ENCODE measurements around the gene ZC2HC1B.

The ZC2HC1B gene

DNA sequence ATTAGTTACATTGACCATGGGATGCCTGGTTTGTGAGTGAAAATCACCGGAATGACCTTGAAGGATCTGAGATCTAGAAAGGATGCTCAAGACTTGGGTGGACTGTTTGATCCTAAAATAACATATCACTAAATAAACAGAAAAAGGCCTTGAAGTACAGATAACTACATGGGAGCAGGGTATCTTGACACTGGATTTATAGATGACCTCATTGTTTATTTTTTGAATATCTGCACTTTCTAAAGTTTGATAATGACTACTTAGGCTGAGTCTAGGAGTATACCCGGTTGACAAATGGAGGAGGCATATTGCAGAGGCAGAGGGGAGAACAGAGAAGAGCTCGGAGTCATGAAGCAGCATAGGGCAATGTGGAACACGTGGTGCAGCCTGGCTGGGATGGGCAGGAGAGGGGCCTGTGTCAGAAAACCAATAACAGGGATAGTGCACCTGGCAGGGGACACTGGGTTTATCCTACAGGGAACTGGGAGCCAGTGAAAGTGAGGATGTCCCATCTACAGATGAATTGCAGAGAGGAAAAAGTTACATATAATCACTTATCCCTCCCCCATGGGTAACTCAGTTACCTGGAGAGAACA is 93.5 kb downstream of the ZC2HC1B start:
- FAIRE-seq (no peak), DNase-seq (ENCODE audit: insufficient read length, low spot score) (no peak)
- TF ChIP-seq, protein P1, sequence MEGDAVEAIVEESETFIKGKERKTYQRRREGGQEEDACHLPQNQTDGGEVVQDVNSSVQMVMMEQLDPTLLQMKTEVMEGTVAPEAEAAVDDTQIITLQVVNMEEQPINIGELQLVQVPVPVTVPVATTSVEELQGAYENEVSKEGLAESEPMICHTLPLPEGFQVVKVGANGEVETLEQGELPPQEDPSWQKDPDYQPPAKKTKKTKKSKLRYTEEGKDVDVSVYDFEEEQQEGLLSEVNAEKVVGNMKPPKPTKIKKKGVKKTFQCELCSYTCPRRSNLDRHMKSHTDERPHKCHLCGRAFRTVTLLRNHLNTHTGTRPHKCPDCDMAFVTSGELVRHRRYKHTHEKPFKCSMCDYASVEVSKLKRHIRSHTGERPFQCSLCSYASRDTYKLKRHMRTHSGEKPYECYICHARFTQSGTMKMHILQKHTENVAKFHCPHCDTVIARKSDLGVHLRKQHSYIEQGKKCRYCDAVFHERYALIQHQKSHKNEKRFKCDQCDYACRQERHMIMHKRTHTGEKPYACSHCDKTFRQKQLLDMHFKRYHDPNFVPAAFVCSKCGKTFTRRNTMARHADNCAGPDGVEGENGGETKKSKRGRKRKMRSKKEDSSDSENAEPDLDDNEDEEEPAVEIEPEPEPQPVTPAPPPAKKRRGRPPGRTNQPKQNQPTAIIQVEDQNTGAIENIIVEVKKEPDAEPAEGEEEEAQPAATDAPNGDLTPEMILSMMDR (IDR thresholded peaks at IDR 0.05; ENCODE audit: insufficient read depth, missing control alignments), result no peak

DNA sequence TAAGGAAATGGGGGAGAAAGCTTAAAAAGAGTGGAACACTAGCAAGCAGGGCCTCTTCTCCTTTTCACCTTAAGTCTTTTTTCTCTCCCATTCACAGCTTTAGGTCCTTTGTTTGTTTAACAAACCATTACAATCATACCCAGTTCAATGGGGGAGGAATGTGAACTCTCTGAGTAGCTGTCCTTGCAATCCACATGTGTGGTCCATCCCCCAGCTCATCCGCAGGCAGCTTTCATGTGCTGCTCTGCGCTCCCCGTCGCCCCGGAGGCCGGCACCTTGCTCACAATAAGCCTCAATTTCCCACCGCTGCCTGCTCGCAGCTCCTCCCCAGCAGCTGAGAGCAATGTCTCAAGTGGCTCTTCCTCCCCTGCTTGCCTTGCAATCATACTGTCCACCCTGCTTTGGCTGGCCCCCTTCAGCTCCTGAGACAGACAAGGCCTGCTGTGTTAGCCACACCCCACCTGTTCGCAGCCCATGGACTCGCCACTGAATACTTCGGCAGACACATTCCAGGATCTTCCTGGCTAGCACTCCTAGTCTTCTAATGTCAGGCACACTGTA is 94.6 kb downstream of the ZC2HC1B start:
- TF ChIP-seq, protein P1 (IDR thresholded peaks at IDR 0.05; ENCODE audit: insufficient read depth, missing control alignments), result no peak
- FAIRE-seq (no peak), DNase-seq (ENCODE audit: insufficient read length, low spot score) (no peak)

DNA sequence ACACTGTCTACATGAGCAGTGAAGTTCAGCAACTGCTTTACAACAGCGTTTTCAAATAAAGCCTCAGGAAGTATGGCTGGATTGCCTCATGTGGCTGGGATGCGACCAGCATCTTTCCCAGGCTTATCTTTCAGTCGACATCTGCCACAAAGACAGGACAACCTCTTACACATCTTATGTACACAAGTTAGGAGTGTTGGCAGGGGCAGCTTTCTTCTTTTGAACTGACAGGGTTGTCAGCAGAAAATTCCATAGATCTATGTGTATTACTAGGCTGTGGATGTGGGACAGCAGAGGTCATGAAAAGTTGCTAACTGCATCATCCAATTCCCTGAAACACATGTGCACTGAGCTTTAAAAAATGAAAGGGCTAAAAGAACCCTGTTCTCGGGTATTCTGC is 95.7 kb downstream of the ZC2HC1B start:
- TF ChIP-seq, protein P1 (IDR thresholded peaks at IDR 0.05; ENCODE audit: insufficient read depth, missing control alignments), result no peak
- DNase-seq (ENCODE audit: insufficient read length, low spot score) (no peak), FAIRE-seq (no peak)

DNA sequence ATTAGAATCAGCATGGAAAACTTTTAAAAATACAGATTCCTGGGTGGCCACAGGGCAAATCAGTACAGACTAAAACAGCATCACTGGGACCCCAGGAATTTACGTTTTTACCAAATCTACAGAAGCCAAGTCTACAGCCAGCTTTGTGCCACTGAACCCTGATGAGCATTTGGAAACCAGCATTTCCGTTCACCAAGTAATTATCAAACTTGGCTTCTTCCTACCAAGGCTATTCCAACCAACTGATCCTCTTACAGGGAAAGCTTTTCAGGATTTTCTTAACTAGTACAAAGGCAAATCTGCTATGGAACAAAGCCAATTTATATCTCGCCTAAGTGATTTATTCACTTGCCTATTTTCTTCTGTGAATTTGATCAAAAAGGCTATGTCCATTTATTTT is 96.8 kb downstream of the ZC2HC1B start:
- TF ChIP-seq, protein P1 (IDR thresholded peaks at IDR 0.05; ENCODE audit: insufficient read depth, missing control alignments), result no peak
- no peak for DNase-seq (ENCODE audit: insufficient read length, low spot score)
- FAIRE-seq, result no peak

DNA sequence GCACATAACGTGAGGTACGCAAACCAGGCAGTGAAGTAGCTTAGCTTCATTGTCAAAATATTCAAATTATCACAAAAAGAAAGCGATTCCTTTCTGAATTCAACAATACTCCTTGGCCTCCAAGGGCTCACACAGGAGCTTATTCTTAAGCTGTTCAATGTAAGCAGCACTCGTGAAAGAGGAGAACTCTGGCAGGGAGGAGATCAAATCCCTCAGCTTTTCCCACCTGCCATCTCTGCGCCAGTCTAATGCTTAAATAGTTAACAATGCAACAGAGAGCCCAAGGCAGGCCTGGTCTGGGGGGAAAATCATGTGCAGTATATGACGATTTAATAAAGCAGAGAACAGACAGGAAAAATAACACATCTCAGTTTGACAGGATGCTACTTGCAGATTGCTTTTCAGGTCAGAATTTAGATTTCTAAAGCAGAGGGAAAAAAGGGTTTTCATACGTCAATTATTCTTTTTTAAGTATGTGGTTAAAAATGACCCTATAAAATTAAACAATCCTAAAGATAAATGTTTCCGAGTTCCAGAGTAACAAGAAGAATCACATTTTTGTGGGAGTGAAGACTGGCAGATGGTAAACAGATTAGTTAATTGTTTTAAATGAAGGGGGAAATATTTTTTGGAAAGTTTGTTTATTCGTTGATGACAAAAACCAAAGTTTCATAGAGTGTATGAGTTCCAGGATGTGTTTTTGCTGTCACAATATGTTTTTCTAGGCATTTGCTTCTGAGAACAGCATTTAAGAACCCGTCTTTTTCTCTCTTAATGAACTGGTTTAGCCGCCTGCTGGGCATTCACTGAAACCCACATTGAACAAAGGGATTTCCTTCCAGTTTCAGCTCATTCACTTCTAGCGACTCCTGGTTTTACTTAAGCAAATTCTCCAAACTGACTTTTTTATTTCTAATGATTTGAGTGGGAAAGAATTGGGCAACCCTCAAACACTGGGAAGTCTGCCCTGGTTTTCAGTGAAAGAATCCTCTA is 97.9 kb downstream of the ZC2HC1B start:
- TF ChIP-seq, protein P1 (IDR thresholded peaks at IDR 0.05; ENCODE audit: insufficient read depth, missing control alignments), result peak; percentile 24
- peak; percentile 22 for DNase-seq (ENCODE audit: insufficient read length, low spot score)
- FAIRE-seq, result no peak

DNA sequence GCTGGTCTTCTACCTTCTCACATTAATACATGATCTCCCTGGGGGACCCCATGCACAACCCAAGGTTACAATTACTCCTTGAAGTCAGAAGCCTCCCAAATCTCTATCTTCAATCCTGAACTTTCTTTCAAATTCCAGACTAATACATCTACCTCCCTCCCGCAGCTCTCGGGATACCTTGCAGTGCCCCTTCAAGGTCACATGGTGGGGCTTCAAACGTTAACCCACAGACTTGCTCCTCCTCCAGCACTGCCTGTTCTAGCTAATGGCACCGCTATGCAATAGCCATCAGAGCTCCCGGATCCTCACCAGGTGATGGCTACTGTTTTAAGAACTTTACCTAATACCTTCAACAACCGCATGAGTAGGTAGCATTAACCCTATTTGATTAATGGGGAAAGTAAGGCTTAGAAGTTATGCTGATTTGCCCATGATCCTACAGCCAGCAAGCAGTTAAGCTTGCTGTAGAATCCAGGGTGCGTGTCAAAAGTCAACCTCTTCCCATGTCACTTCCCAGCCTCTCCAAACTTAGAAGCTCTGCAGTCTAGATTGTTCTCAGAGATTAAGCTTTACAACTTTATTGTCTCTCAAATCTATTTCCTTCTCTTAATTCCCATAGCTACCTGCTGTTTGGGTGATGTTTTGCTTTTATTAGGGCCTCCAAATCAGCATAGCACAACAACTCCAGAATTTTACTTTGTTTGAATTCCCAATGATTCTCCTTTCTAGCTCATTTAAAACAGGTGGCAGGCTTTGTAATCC is 99.1 kb downstream of the ZC2HC1B start:
- TF ChIP-seq, protein P1 (IDR thresholded peaks at IDR 0.05; ENCODE audit: insufficient read depth, missing control alignments), result no peak
- DNase-seq (ENCODE audit: insufficient read length, low spot score) (no peak), FAIRE-seq (no peak)

All from D721Med (cell line).